HepG2 (cell line): Measurements from ENCODE around the gene MAP3K19. TPM values are rescaled to one million over a fixed set of nuclear protein-coding genes. Genes with fewer than 3 reads are reported as not detected.
A peak's percentile ranks its signal among the peaks of the same experiment; 100 is the strongest.

Experiments used
- CBFB ChIP-seq: sonication (generic); formaldehyde crosslinking; IDR thresholded peaks from 2 replicates; pipeline ENCODE4 v1.4.0; 2020; ENCODE audit warnings: missing genetic modification reagents
- EHMT2 ChIP-seq: fragments of 200-600 bp; sonication (generic); IDR thresholded peaks from 2 replicates; pipeline ENCODE4 v1.7.0; 2017; ENCODE audit warnings: antibody characterized with exemption, low read depth, low read length, borderline replicate concordance
- HMGXB4 ChIP-seq, 2 experiments: sonication (generic) in 1 of 2; formaldehyde crosslinking in 1 of 2; IDR thresholded peaks; 2 replicates each; pipeline versions ENCODE4 v1.4.0 to v1.6.1; 2018 to 2020; ENCODE audit warnings: missing genetic modification reagents in 2 of 2, borderline replicate concordance in 1 of 2, low read depth in 1 of 2, mild to moderate bottlenecking in 1 of 2, missing biosample characterization in 1 of 2
- JUNB ChIP-seq: sonication (generic); formaldehyde crosslinking; IDR thresholded peaks from 2 replicates; pipeline ENCODE4 v1.8.0; 2022; ENCODE audit warnings: missing genetic modification reagents, mild to moderate bottlenecking, borderline replicate concordance
- JUND ChIP-seq: sonication (generic); formaldehyde crosslinking; IDR thresholded peaks from 2 replicates; pipeline ENCODE4 v1.8.0; 2022; ENCODE audit warnings: mild to moderate bottlenecking, missing genetic modification reagents
- POLR2AphosphoS5 ChIP-seq: IDR thresholded peaks from 2 replicates; pipeline ENCODE4 v1.6.1; 2012; ENCODE audit warnings: low read depth, low read length
- RFX1 ChIP-seq: fragments of 450-650 bp; IDR thresholded peaks from 2 replicates; pipeline ENCODE4 v1.6.1; 2017
- RXRA ChIP-seq: sonication (generic); formaldehyde crosslinking; IDR thresholded peaks from 2 replicates; pipeline ENCODE4 v1.5.1; 2020; ENCODE audit warnings: missing genetic modification reagents
- SPEN ChIP-seq: sonication (generic); formaldehyde crosslinking; IDR thresholded peaks from 2 replicates; pipeline ENCODE4 v1.5.1; 2020; ENCODE audit warnings: low read depth, mild to moderate bottlenecking, missing genetic modification reagents
- TEAD2 ChIP-seq: sonication (generic); formaldehyde crosslinking; IDR thresholded peaks from 2 replicates; pipeline ENCODE4 v1.9.0; 2021; ENCODE audit warnings: missing genetic modification reagents
- ZEB1 ChIP-seq: IDR thresholded peaks from 2 replicates; pipeline ENCODE4 v1.6.1; 2012; ENCODE audit warnings: mild to moderate bottlenecking, low read depth, inconsistent platforms; ENCODE audit not compliant: insufficient replicate concordance
- ZNF232 ChIP-seq: sonication (generic); formaldehyde crosslinking; IDR thresholded peaks from 2 replicates; pipeline ENCODE4 v1.4.0; 2020; ENCODE audit warnings: missing genetic modification reagents, borderline replicate concordance
- ZNF510 ChIP-seq: sonication (generic); formaldehyde crosslinking; IDR thresholded peaks from 2 replicates; pipeline ENCODE4 v1.4.0; 2020; ENCODE audit warnings: low read depth, mild to moderate bottlenecking, missing genetic modification reagents
- ZNF569 ChIP-seq: sonication (generic); formaldehyde crosslinking; IDR thresholded peaks from 2 replicates; pipeline ENCODE4 v1.5.0; 2020; ENCODE audit warnings: mild to moderate bottlenecking, missing genetic modification reagents, moderate library complexity, borderline replicate concordance
- ZNF615 ChIP-seq: sonication (generic); formaldehyde crosslinking; IDR thresholded peaks from 2 replicates; pipeline ENCODE4 v1.5.0; 2020; ENCODE audit warnings: mild to moderate bottlenecking, missing genetic modification reagents, borderline replicate concordance
- ZNF746 ChIP-seq: sonication (generic); formaldehyde crosslinking; IDR thresholded peaks from 2 replicates; pipeline ENCODE4 v1.8.0; 2022; ENCODE audit warnings: mild to moderate bottlenecking, missing genetic modification reagents
- ZNF790 ChIP-seq: sonication (generic); formaldehyde crosslinking; IDR thresholded peaks from 2 replicates; pipeline ENCODE4 v1.8.0; 2022; ENCODE audit warnings: missing genetic modification reagents, mild to moderate bottlenecking, borderline replicate concordance
- polyA plus RNA-seq, 8 experiments: library from polyadenylated mRNA; depleted of rRNA in 3 of 8; stranded (reverse) in 7 of 8; unstranded in 1 of 8; fragments of >200 nt; fragmentation: Illumina TruSeq in 4 of 8; extraction: Trizol in 4 of 8; gene quantifications; 2 replicates each; pipeline versions ENCODE4 v1.2.1 to v1.2.3, GENCODE V29; 2011 to 2016; ENCODE audit warnings: low read depth in 4 of 8, missing spikeins in 1 of 8, mixed read lengths in 1 of 8; ENCODE audit not compliant: insufficient read depth in 1 of 8
- total RNA-seq, 5 experiments: library from RNA; depleted of rRNA; stranded (reverse); fragments of >200 nt; fragmentation: Illumina TruSeq; extraction: Trizol; gene quantifications; 2 replicates each; pipeline ENCODE4 v1.2.3, GENCODE V29; 2016; ENCODE audit warnings: low read depth in 1 of 5
- TF ChIP-seq, protein P1 (sequence below): sonication (generic); formaldehyde crosslinking; IDR thresholded peaks from 2 replicates; pipeline ENCODE4 v1.4.0; 2020; ENCODE audit warnings: mild to moderate bottlenecking, low read depth, missing genetic modification reagents
- TF ChIP-seq, protein P2 (sequence below): sonication (generic); formaldehyde crosslinking; conservative IDR thresholded peaks from 2 replicates; pipeline ENCODE4 v1.4.0; 2020; ENCODE audit warnings: missing genetic modification reagents
- TF ChIP-seq, protein P3 (sequence below): sonication (generic); formaldehyde crosslinking; IDR thresholded peaks from 2 replicates; pipeline ENCODE4 v1.4.0; 2020; ENCODE audit warnings: missing genetic modification reagents

Gene MAP3K19
- total and polyA plus RNA-seq, 2 of the 13 experiments (the other 11 are each of a cell fraction or from before 2014, with no cell fraction given) = not detected

DNA sequence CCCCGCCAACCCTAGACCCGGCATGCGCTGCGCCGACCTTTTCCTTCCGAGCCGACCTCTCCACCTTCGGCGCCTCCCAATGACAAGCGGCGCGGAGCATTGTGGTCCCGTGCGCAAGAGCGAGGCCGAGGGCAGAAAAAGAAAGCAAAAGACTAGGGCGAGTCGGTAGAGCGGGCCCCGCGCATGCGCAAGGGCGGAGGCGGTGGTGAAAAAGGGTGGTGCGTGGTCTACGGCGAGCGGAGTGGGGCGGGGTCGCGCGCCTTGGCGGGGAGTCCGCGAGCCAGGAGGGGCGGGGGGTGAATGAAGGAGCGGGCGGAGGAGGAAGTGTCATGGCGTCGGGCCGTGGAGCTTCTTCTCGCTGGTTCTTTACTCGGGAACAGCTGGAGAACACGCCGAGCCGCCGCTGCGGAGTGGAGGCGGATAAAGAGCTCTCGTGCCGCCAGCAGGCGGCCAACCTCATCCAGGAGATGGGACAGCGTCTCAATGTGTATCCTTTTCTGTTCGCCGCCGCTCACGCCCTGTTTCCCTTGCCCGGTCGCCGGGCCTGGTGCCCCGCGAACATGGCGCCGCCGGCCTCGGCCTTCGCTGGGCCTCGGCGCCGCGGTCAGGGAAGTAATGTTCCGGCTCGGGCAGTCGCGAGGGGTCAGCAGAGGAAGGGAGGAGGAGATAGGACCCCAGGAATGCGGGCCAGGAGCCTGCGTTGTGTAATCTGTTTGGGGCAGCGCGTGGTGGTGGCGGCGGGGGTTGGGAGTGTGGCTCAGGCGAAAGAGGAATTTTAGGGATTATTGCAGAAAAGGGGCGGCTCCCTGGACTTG is 128.5 kb downstream of the MAP3K19 start, which contains the start of gene CCNT2 (continued):
- TF ChIP-seq ZNF746 (CRISPR knock-in tag) = peak; percentile 88
- TF ChIP-seq JUNB (CRISPR knock-in tag) = no peak
- TF ChIP-seq, protein P1, sequence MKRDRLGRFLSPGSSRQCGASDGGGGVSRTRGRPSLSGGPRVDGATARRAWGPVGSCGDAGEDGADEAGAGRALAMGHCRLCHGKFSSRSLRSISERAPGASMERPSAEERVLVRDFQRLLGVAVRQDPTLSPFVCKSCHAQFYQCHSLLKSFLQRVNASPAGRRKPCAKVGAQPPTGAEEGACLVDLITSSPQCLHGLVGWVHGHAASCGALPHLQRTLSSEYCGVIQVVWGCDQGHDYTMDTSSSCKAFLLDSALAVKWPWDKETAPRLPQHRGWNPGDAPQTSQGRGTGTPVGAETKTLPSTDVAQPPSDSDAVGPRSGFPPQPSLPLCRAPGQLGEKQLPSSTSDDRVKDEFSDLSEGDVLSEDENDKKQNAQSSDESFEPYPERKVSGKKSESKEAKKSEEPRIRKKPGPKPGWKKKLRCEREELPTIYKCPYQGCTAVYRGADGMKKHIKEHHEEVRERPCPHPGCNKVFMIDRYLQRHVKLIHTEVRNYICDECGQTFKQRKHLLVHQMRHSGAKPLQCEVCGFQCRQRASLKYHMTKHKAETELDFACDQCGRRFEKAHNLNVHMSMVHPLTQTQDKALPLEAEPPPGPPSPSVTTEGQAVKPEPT = 0 out of 2 replicates have a peak, but pooled peaks have one; percentile 35
- TF ChIP-seq ZNF510 (CRISPR knock-in tag) = peak; percentile 83; the same call in 1 of the 2 replicates
- TF ChIP-seq ZNF790 (CRISPR knock-in tag) = no peak; the same call in 1 of the 2 replicates
- TF ChIP-seq JUND = no peak
- no peak for TF ChIP-seq ZEB1
- no peak for TF ChIP-seq EHMT2
- no peak for TF ChIP-seq ZNF569 (CRISPR knock-in tag)
- TF ChIP-seq, protein P2, sequence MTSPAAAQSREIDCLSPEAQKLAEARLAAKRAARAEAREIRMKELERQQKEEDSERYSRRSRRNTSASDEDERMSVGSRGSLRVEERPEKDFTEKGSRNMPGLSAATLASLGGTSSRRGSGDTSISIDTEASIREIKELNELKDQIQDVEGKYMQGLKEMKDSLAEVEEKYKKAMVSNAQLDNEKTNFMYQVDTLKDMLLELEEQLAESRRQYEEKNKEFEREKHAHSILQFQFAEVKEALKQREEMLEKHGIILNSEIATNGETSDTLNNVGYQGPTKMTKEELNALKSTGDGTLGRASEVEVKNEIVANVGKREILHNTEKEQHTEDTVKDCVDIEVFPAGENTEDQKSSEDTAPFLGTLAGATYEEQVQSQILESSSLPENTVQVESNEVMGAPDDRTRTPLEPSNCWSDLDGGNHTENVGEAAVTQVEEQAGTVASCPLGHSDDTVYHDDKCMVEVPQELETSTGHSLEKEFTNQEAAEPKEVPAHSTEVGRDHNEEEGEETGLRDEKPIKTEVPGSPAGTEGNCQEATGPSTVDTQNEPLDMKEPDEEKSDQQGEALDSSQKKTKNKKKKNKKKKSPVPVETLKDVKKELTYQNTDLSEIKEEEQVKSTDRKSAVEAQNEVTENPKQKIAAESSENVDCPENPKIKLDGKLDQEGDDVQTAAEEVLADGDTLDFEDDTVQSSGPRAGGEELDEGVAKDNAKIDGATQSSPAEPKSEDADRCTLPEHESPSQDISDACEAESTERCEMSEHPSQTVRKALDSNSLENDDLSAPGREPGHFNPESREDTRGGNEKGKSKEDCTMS (CRISPR knock-in tag) = no peak
- TF ChIP-seq RXRA (CRISPR knock-in tag) = peak; percentile 71
- TF ChIP-seq POLR2AphosphoS5 = peak; percentile 81
- TF ChIP-seq CBFB = peak; percentile 58
- TF ChIP-seq ZNF232 (CRISPR knock-in tag) = peak; percentile 51; the same call in 1 of the 2 replicates
- peak; percentile 74 to 85 for TF ChIP-seq HMGXB4 (CRISPR knock-in tag; IDR thresholded peaks at IDR 0.05; ENCODE audit: borderline replicate concordance in 1 of 2, low read depth in 1 of 2)
- TF ChIP-seq SPEN (CRISPR knock-in tag) = peak; percentile 91
- no peak for TF ChIP-seq TEAD2 (CRISPR knock-in tag)
- no peak for TF ChIP-seq RFX1
- no peak; the same call in 1 of the 2 replicates for TF ChIP-seq ZNF615
- TF ChIP-seq, protein P3, sequence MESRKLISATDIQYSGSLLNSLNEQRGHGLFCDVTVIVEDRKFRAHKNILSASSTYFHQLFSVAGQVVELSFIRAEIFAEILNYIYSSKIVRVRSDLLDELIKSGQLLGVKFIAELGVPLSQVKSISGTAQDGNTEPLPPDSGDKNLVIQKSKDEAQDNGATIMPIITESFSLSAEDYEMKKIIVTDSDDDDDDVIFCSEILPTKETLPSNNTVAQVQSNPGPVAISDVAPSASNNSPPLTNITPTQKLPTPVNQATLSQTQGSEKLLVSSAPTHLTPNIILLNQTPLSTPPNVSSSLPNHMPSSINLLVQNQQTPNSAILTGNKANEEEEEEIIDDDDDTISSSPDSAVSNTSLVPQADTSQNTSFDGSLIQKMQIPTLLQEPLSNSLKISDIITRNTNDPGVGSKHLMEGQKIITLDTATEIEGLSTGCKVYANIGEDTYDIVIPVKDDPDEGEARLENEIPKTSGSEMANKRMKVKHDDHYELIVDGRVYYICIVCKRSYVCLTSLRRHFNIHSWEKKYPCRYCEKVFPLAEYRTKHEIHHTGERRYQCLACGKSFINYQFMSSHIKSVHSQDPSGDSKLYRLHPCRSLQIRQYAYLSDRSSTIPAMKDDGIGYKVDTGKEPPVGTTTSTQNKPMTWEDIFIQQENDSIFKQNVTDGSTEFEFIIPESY (CRISPR knock-in tag) = peak; percentile 20; the same call in 1 of the 2 replicates
